GM12864 (cell line): ENCODE measurements around the gene INSIG1.

Experiments
- DNase-seq: peaks from one replicate; pipeline ENCODE4 v3.0.0-alpha.2; 2011; ENCODE audit warnings: low read depth
- H3K4me3 ChIP-seq: 2 replicates; pipeline ENCODE4 v1.5.1; 2011; ENCODE audit warnings: mild to moderate bottlenecking, low read depth, low read length, control low read depth
- CTCF ChIP-seq: IDR thresholded peaks from 2 replicates; pipeline ENCODE4 v1.5.1; 2011; ENCODE audit warnings: low read depth, mild to moderate bottlenecking, moderate library complexity, low read length, control low read depth, inconsistent platforms; ENCODE audit errors: missing control alignments

Gene INSIG1

GRCh38 chr7:155336812-155337602, 39.3 kb downstream of the INSIG1 start:
- H3K4me3 ChIP-seq = no peak overlapping the region
- no peak for TF ChIP-seq CTCF
- no peak for DNase-seq

- no peak for DNase-seq
- no peak for TF ChIP-seq CTCF
- no peak overlapping the region for H3K4me3 ChIP-seq
These were observed 40.4 kb downstream of the INSIG1 start for GRCh38 chr7:155337946-155338631.

- H3K4me3 ChIP-seq = no peak overlapping the region
- TF ChIP-seq CTCF = no peak
- DNase-seq = no peak
These were observed 41.1 kb downstream of the INSIG1 start for GRCh38 chr7:155338632-155339320.

- no peak for DNase-seq
- no peak overlapping the region for H3K4me3 ChIP-seq
- no peak for TF ChIP-seq CTCF
These were observed 41.8 kb downstream of the INSIG1 start for GRCh38 chr7:155339474-155339873.

- DNase-seq = no peak
- H3K4me3 ChIP-seq = no peak overlapping the region
- TF ChIP-seq CTCF = no peak
These were observed 42.4 kb downstream of the INSIG1 start for GRCh38 chr7:155340071-155340531.

GRCh38 chr7:155340721-155341120, 43.0 kb downstream of the INSIG1 start:
- no peak overlapping the region for H3K4me3 ChIP-seq
- no peak for TF ChIP-seq CTCF
- no peak for DNase-seq
